HEK293 (cell line): ENCODE results near the gene OSBP2.

Experiments used
- CTCF ChIP-seq: fragments of 450-650 bp; formaldehyde crosslinking; IDR thresholded peaks from 2 replicates; pipeline ENCODE4 v1.5.1; 2016; ENCODE audit warnings: missing biosample characterization, missing genetic modification characterization
- PRDM1 ChIP-seq: fragments of 450-650 bp; formaldehyde crosslinking; IDR thresholded peaks from 2 replicates; pipeline ENCODE4; 2016; ENCODE audit warnings: missing biosample characterization, missing genetic modification characterization
- SETDB1 ChIP-seq: IDR thresholded peaks from one replicate; pipeline ENCODE4 v1.6.1; 2017; ENCODE audit warnings: mild to moderate bottlenecking, low read length, moderate library complexity, mixed read lengths; ENCODE audit not compliant: insufficient read length
- ZNF18 ChIP-seq: fragments of 450-650 bp; formaldehyde crosslinking; IDR thresholded peaks from 2 replicates; pipeline ENCODE4 v1.5.1; 2016; ENCODE audit warnings: missing biosample characterization, missing genetic modification characterization
- ZNF274 ChIP-seq, 2 experiments: fragments of 200-500 bp in 1 of 2; fragments of 450-650 bp in 1 of 2; sonication (Bioruptor generic) in 1 of 2; formaldehyde crosslinking in 1 of 2; IDR thresholded peaks; 2 replicates each; pipeline versions ENCODE4 v1.5.1 to v1.6.1; 2014 to 2016; ENCODE audit warnings: borderline replicate concordance in 1 of 2, inconsistent platforms in 1 of 2, low read length in 1 of 2, missing biosample characterization in 1 of 2, missing genetic modification characterization in 1 of 2
- ZNF350 ChIP-seq: fragments of 450-650 bp; formaldehyde crosslinking; IDR thresholded peaks from 2 replicates; pipeline ENCODE4 v1.5.0; 2017; ENCODE audit warnings: missing biosample characterization, mild to moderate bottlenecking, missing genetic modification characterization
- ZNF510 ChIP-seq: fragments of 450-650 bp; formaldehyde crosslinking; IDR thresholded peaks from 2 replicates; pipeline ENCODE4 v1.5.1; 2018; ENCODE audit warnings: mild to moderate bottlenecking, missing genetic modification characterization, missing biosample characterization; ENCODE audit not compliant: insufficient replicate concordance
- ZNF561 ChIP-seq: fragments of 450-650 bp; IDR thresholded peaks from 2 replicates; pipeline ENCODE4 v1.5.1; 2018; ENCODE audit warnings: missing biosample characterization, missing genetic modification characterization, borderline replicate concordance
- ZNF658 ChIP-seq: fragments of 450-650 bp; formaldehyde crosslinking; IDR thresholded peaks from 2 replicates; pipeline ENCODE4; 2016; ENCODE audit warnings: missing biosample characterization, missing genetic modification characterization
- ZNF785 ChIP-seq: fragments of 450-650 bp; formaldehyde crosslinking; IDR thresholded peaks from 2 replicates; pipeline ENCODE4 v1.5.1; 2016; ENCODE audit warnings: missing biosample characterization, missing genetic modification characterization
- ZNF830 ChIP-seq: fragments of 450-650 bp; IDR thresholded peaks from 2 replicates; pipeline ENCODE4 v1.5.0; 2018; ENCODE audit warnings: missing biosample characterization, missing genetic modification characterization, low read depth, mild to moderate bottlenecking, moderate library complexity
- ZSCAN23 ChIP-seq: fragments of 450-650 bp; formaldehyde crosslinking; IDR thresholded peaks from 2 replicates; pipeline ENCODE4 v1.5.1; 2016; ENCODE audit warnings: missing biosample characterization, missing genetic modification characterization

- TF ChIP-seq ZNF561 (no peak), SETDB1 (no peak), ZNF830 (tag by site-specific recombination) (no peak), ZNF350 (tag by site-specific recombination) (no peak), CTCF (tag by site-specific recombination) (no peak), ZNF18 (no peak), ZSCAN23 (tag by site-specific recombination) (no peak), ZNF658 (tag by site-specific recombination) (no peak), ZNF274 (IDR thresholded peaks at IDR 0.05; ENCODE audit: low read length) (no peak), ZNF274 (tag by site-specific recombination; IDR thresholded peaks at IDR 0.05; ENCODE audit: borderline replicate concordance) (no peak), ZNF510 (tag by site-specific recombination) (no peak), ZNF785 (no peak), PRDM1 (tag by site-specific recombination) (no peak)
These were observed 11.3 kb downstream of the OSBP2 start for GRCh38 chr22:30705710-30706651.
